Thyroid gland (tissue), 4 donors: ENCODE measurements around the gene EIF1AX. TPM values are rescaled to one million over a fixed set of nuclear protein-coding genes. Genes with fewer than 3 reads are reported as not detected.
"Not testable (repeated sequence)": the region's sequence is repeated elsewhere in the genome, so short reads cannot be mapped to it uniquely, and the experiment has no call there.

Experiments
- DNase-seq, 2 donors: peaks; one replicate each; pipeline ENCODE4 v3.0.0-alpha.2; 2019
- H3K27ac ChIP-seq, 3 donors: fragments of 200-600 bp; sonication (generic); 1 replicate in 2 of 3; 2 replicates in 1 of 3; pipeline ENCODE4 v1.5.1; 2016 to 2019; ENCODE audit warnings: mild to moderate bottlenecking in 1 of 3, moderate library complexity in 1 of 3
- H3K27me3 ChIP-seq: fragments of 200-600 bp; sonication (generic); one replicate; pipeline ENCODE4 v1.5.1; 2019
- H3K36me3 ChIP-seq, 2 donors: fragments of 200-600 bp; sonication (generic); one replicate each; pipeline ENCODE4 v1.5.1; 2016 to 2019
- H3K4me1 ChIP-seq, 2 donors: fragments of 200-600 bp; sonication (generic); one replicate each; pipeline ENCODE4 v1.5.1; 2017 to 2019
- H3K4me3 ChIP-seq, 3 donors: fragments of 200-600 bp; sonication (generic); replicated peaks in 1 of 3; 1 replicate in 2 of 3; 2 replicates in 1 of 3; pipeline ENCODE4 v1.5.1; 2016; ENCODE audit warnings: mild to moderate bottlenecking in 1 of 3
- H3K9me3 ChIP-seq: fragments of 200-600 bp; sonication (generic); one replicate; pipeline ENCODE4 v1.5.1; 2017
- POLR2A ChIP-seq, 2 donors: fragments of 450-650 bp; IDR thresholded peaks; one replicate each; pipeline ENCODE4 v1.6.1; 2017; ENCODE audit warnings: antibody characterized with exemption in 2 of 2, mild to moderate bottlenecking in 2 of 2, moderate library complexity in 1 of 2
- WGBS, 2 donors: methylation state at CpG; one replicate each; pipeline ENCODE4 v1.1.5; 2017; 5-methylcytosine and 5-hydroxymethylcytosine counted together
- intact Hi-C: fragments of 100-400 bp; cut with DNase I; formaldehyde crosslinking; loops from one replicate; pipeline ENCODE4 v1.15.1; 2023
- total RNA-seq, 4 donors: library from RNA; depleted of rRNA; stranded (reverse); fragments of >200 nt; gene quantifications; one replicate each; pipeline ENCODE4 v1.2.3, GENCODE V29; 2016
- TF ChIP-seq, protein P1 (sequence below), 6 experiments: fragments of 200-600 bp in 3 of 6; fragments of 450-650 bp in 3 of 6; sonication (generic) in 3 of 6; IDR thresholded peaks; one replicate each; pipeline ENCODE4 v1.5.1; 2016 to 2019; ENCODE audit warnings: antibody characterized with exemption in 6 of 6, mild to moderate bottlenecking in 2 of 6, inconsistent platforms in 1 of 6, moderate library complexity in 1 of 6

Gene EIF1AX
- total RNA-seq, 4 donors from 2014 or later, result 47.0 to 63.6 (median 57.3) TPM

DNA sequence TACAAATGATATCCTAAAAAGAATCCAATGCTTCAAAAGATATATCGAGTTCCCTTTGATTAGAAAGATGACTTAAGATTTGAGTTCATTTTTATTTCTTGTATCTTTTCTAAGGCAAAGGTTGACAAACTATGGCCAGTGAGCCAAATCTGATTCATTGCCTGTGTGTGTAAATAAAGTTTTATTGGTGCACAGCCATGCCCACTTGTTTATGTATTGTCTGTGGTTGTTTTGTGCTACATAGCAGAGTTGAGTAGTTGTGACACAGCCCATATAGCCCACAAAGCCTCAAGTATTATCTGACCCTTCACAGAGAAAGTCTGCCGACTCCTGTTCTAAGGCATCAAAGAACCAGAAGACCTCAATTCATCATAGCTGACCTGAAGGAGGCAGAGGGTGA, 32.2 kb upstream of the EIF1AX start:
- peaks cover 0 to 6% of the 10 kb centered on the region in 2 donors for H3K36me3 ChIP-seq

DNA sequence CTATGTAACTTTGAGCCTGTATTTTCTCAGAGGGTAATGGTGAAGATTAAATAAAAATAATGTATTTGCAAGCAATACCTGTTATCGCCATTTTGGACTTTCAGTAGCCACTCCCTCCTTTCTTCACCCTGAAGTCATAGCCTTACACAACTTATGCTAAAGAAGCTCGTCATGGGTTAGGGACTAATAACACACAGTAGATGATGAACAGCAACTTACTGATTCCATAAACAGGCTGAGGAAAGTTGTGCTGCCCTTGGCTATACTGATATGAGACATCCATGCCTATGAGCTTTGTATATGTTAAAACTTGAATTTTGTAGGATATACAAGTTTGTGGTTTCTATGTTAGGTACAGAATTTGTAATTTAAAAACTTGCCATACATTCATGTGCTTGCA, 31.7 kb upstream of the EIF1AX start:
- TF ChIP-seq, protein P1, sequence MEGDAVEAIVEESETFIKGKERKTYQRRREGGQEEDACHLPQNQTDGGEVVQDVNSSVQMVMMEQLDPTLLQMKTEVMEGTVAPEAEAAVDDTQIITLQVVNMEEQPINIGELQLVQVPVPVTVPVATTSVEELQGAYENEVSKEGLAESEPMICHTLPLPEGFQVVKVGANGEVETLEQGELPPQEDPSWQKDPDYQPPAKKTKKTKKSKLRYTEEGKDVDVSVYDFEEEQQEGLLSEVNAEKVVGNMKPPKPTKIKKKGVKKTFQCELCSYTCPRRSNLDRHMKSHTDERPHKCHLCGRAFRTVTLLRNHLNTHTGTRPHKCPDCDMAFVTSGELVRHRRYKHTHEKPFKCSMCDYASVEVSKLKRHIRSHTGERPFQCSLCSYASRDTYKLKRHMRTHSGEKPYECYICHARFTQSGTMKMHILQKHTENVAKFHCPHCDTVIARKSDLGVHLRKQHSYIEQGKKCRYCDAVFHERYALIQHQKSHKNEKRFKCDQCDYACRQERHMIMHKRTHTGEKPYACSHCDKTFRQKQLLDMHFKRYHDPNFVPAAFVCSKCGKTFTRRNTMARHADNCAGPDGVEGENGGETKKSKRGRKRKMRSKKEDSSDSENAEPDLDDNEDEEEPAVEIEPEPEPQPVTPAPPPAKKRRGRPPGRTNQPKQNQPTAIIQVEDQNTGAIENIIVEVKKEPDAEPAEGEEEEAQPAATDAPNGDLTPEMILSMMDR (IDR thresholded peaks at IDR 0.05), result no peak
- H3K4me3 ChIP-seq, result no peak overlapping the region
- WGBS, 2 donors, result 100% methylated on average over 2 of the region's 2 CpGs
- no peak overlapping the region for H3K27ac ChIP-seq
- H3K9me3 ChIP-seq, result no peaks in the 10 kb centered on the region
- no peaks in the 10 kb centered on the region for H3K27me3 ChIP-seq
- peaks cover 0 to 6% of the 10 kb centered on the region in 2 donors for H3K36me3 ChIP-seq
- H3K4me1 ChIP-seq, result no peaks in the 10 kb centered on the region
- DNase-seq, result no peak
- intact Hi-C loops, result no loop called here

More for the DNA sequence above, 32.2 kb upstream of the EIF1AX start:
- TF ChIP-seq, protein P1 (IDR thresholded peaks at IDR 0.05), result no peak
- no peak for TF ChIP-seq POLR2A (IDR thresholded peaks at IDR 0.05)
- H3K9me3 ChIP-seq, result no peaks in the 10 kb centered on the region
- 97 to 100% methylated on average over 2 of the region's 2 CpGs for WGBS, 2 donors
- H3K4me3 ChIP-seq, result no peak overlapping the region
- intact Hi-C loops, result no loop called here
- no peaks in the 10 kb centered on the region for H3K27me3 ChIP-seq
- H3K4me1 ChIP-seq, result no peaks in the 10 kb centered on the region
- no peak for DNase-seq
- no peak overlapping the region for H3K27ac ChIP-seq

DNA sequence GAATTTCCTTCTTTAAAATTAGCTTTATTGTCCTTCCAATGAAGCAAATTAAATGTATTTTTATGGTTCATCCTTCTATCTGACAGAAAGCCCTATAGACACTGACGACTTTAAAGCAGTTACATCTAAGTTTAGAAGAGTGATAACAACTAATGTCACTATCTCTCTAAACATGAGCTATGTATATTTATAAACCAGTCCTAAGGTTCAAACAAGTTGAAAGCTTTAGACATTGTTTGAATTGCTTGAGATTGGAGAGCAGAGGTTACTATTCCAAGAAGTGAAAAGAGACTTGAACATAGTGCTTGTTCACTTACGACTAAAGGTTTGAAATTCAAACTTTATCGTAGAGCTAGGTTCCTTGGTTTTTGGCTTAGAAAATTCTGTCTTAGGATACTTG, 30.2 kb upstream of the EIF1AX start:
- Histone ChIP-seq H3K36me3 (peaks cover 0 to 6% of the 10 kb centered on the region in 2 donors), H3K27me3 (no peaks in the 10 kb centered on the region), H3K27ac (no peak overlapping the region), H3K4me3 (no peak overlapping the region), H3K9me3 (no peaks in the 10 kb centered on the region), H3K4me1 (no peaks in the 10 kb centered on the region)
- intact Hi-C loops, result no loop called here
- DNase-seq, result no peak
- WGBS, 2 donors, result 96 to 100% methylated on average over 3 of the region's 3 CpGs
- TF ChIP-seq, protein P1 (IDR thresholded peaks at IDR 0.05), result no peak
- no peak for TF ChIP-seq POLR2A (IDR thresholded peaks at IDR 0.05)

DNA sequence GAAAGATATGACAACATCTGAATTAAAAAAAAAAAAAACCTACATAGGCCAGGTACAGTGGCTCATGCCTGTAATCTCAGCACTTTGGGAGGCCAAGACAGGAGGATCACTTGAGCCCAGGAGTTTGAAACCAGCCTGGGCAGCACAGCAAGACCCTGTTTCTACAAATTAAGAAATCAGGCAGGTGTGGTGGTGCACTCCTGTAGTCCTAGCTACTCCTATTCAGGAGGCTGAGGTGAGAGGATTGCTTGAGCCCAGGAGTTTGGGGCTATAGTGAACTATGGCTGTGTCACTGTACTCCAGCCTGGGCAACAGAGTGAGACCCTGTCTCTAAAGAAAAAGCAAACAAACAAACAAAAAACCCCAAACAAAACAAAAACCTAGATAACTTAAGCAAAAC, 20.9 kb upstream of the EIF1AX start:
- H3K4me3 ChIP-seq, H3K27ac ChIP-seq, H3K27me3 ChIP-seq, H3K36me3 ChIP-seq, H3K4me1 ChIP-seq, intact Hi-C loops, H3K9me3 ChIP-seq, DNase-seq: not testable (repeated sequence)

DNA sequence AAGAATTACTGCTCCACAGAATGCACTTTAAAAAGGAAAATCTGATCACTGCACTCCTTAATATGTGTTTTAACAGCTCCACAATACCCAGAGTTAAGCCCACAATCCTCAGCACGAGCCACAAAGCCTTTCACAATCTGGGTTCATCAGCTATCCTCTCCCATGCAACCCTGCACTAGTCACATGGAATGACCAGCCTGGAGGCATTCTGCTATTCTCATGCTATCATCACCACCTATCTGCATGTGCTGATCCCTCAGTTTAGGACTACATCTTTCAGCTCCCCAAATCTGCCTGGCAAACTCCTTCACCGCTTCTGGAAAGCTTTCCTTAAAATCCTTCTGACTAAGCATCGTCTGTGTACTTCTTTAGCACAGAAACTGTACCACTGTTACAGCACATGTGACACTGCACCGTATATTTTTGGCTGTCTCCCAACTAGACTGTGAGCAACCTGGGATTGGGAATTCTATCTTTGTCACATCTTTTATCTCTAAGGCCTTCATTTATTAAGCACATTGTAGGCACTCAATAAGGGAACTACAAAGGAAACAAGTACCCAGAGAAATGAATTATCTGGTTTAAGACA, 18.3 kb upstream of the EIF1AX start:
- H3K4me3 ChIP-seq, result no peak overlapping the region
- H3K27ac ChIP-seq, result no peak overlapping the region
- H3K27me3 ChIP-seq, result no peaks in the 10 kb centered on the region
- peaks cover 0 to 3% of the 10 kb centered on the region in 2 donors for H3K36me3 ChIP-seq
- no peak for TF ChIP-seq POLR2A (IDR thresholded peaks at IDR 0.05)
- TF ChIP-seq, protein P1 (IDR thresholded peaks at IDR 0.05), result no peak
- no peak for DNase-seq
- 93 to 94% methylated on average over 4 of the region's 4 CpGs for WGBS, 2 donors
- no peaks in the 10 kb centered on the region for H3K9me3 ChIP-seq
- intact Hi-C loops, result no loop called here
- H3K4me1 ChIP-seq, result no peaks in the 10 kb centered on the region

DNA sequence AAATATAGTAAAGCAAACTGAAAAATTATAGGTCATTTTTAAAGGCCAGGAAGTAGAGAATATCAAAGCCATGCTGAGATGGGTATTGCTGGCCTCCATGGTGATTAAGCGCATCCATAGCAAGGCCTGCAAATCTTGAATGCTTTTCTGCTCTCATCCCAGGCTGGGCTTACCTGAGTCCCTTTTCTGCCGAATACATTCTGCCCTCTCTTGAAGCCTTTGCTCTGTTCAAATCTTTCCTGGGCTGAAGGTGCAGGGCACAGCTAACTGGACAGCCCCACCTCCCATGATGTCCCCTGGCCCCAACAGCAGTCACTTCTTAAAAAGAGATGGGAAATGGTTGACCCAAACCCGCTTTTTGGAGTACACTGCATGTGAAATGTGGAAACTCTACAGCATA, 10.1 kb upstream of the EIF1AX start:
- 97 to 100% methylated on average over 3 of the region's 3 CpGs for WGBS, 2 donors
- no peak for TF ChIP-seq POLR2A (IDR thresholded peaks at IDR 0.05)
- TF ChIP-seq, protein P1 (IDR thresholded peaks at IDR 0.05), result no peak
- no peak for DNase-seq
- no peaks in the 10 kb centered on the region for H3K9me3 ChIP-seq
- intact Hi-C loops, result no loop called here
- no peak overlapping the region for H3K27ac ChIP-seq
- H3K4me1 ChIP-seq, result no peaks in the 10 kb centered on the region
- H3K27me3 ChIP-seq, result no peaks in the 10 kb centered on the region
- H3K36me3 ChIP-seq, result peaks cover 0 to 3% of the 10 kb centered on the region in 2 donors
- no peak overlapping the region for H3K4me3 ChIP-seq
